HG03575 (cell line): ENCODE measurements around the gene CCDC88B.

ENCODE experiments used
- ATAC-seq: cut with Tn5 transposase; IDR thresholded peaks from one replicate; pipeline ENCODE4 v1.9.1; 2021; ENCODE audit not compliant: unreplicated experiment, insufficient number of reproducible peaks, low FRiP score; ENCODE audit errors: extremely low read depth

The CCDC88B gene

GRCh38 chr11:64355078-64355940 lies 15.3 kb downstream of the CCDC88B start:
- ATAC-seq = no peak

GRCh38 chr11:64356498-64357411 lies 16.8 kb downstream of the CCDC88B start:
- ATAC-seq = no peak

GRCh38 chr11:64357446-64357845 lies 17.4 kb downstream of the CCDC88B start:
- ATAC-seq = no peak

GRCh38 chr11:64357904-64358535 lies 18.0 kb downstream of the CCDC88B start:
- ATAC-seq = no peak

- ATAC-seq = no peak
Observed at GRCh38 chr11:64358536-64358906, 18.5 kb downstream of the CCDC88B start.

GRCh38 chr11:64358907-64359711 lies 19.1 kb downstream of the CCDC88B start, which contains the start of gene RPS6KA4:
RPS6KA4 (plus strand) TSS chr11:64359162; CDS start chr11:64359236, 74 bp downstream.
- ATAC-seq = no peak

- no peak for ATAC-seq
Observed at GRCh38 chr11:64359712-64360445, 19.9 kb downstream of the CCDC88B start.

- ATAC-seq = no peak
Observed at GRCh38 chr11:64360448-64360921, 20.5 kb downstream of the CCDC88B start.

- ATAC-seq = no peak
Observed at GRCh38 chr11:64361659-64362058, 21.7 kb downstream of the CCDC88B start.

- ATAC-seq = no peak
Observed at GRCh38 chr11:64362339-64362738, 22.3 kb downstream of the CCDC88B start.

- ATAC-seq = no peak
Observed at GRCh38 chr11:64364435-64364834, 24.4 kb downstream of the CCDC88B start.

- no peak for ATAC-seq
Observed at GRCh38 chr11:64364911-64365310, 24.9 kb downstream of the CCDC88B start.

GRCh38 chr11:64366751-64367150 lies 26.7 kb downstream of the CCDC88B start:
- ATAC-seq = no peak

GRCh38 chr11:64367931-64368672 lies 28.1 kb downstream of the CCDC88B start:
- ATAC-seq = no peak

- ATAC-seq = no peak
Observed at GRCh38 chr11:64368673-64369074, 28.7 kb downstream of the CCDC88B start.

- ATAC-seq = no peak
Observed at GRCh38 chr11:64369440-64370421, 29.7 kb downstream of the CCDC88B start.
